Cerebellar cortex (tissue), 1 donor: ENCODE data around the gene POLD2.

Source experiments
- DNase-seq: peaks from one replicate; pipeline ENCODE4 v3.0.0-alpha.2; 2015; ENCODE audit warnings: low spot score

POLD2 gene

GRCh38 chr7:44081266-44081748 is 42.0 kb downstream of the POLD2 start:
- no peak for DNase-seq

GRCh38 chr7:44080686-44081265 is 42.6 kb downstream of the POLD2 start:
- no peak for DNase-seq

- DNase-seq = no peak
Observed at GRCh38 chr7:44080118-44080517, 43.2 kb downstream of the POLD2 start.

- no peak for DNase-seq
Observed at GRCh38 chr7:44079331-44080021, 43.9 kb downstream of the POLD2 start.

- DNase-seq = no peak
Observed at GRCh38 chr7:44078521-44078920, 44.8 kb downstream of the POLD2 start.

- no peak for DNase-seq
Observed at GRCh38 chr7:44077681-44078091, 45.7 kb downstream of the POLD2 start.

GRCh38 chr7:44077061-44077460 is 46.3 kb downstream of the POLD2 start:
- DNase-seq = no peak

- DNase-seq = no peak
Observed at GRCh38 chr7:44076101-44076895, 47.0 kb downstream of the POLD2 start.

- no peak for DNase-seq
Observed at GRCh38 chr7:44075296-44076075, 47.9 kb downstream of the POLD2 start.

GRCh38 chr7:44074349-44074695 is 49.0 kb downstream of the POLD2 start:
- no peak for DNase-seq

GRCh38 chr7:44073664-44074348 is 49.5 kb downstream of the POLD2 start:
- peak; percentile 39 for DNase-seq

- peak; percentile 79 for DNase-seq
Observed at GRCh38 chr7:44072364-44073231, 50.8 kb downstream of the POLD2 start.

GRCh38 chr7:44071726-44072363 is 51.5 kb downstream of the POLD2 start:
- DNase-seq = no peak

- no peak for DNase-seq
Observed at GRCh38 chr7:44068054-44068453, 55.3 kb downstream of the POLD2 start.

GRCh38 chr7:44067064-44067951 is 56.0 kb downstream of the POLD2 start:
- DNase-seq = no peak

- DNase-seq = no peak
Observed at GRCh38 chr7:44066494-44067063, 56.8 kb downstream of the POLD2 start.

GRCh38 chr7:44066111-44066460 is 57.3 kb downstream of the POLD2 start:
- DNase-seq = no peak

- DNase-seq = peak; percentile 94
Observed at GRCh38 chr7:44065431-44066110, 57.8 kb downstream of the POLD2 start, which contains the start of gene PGAM2. PGAM2 (minus strand) TSS chr7:44065567; CDS start chr7:44065529, 38 bp downstream.
